Kidney epithelial cell (primary cell): ENCODE data around the gene PSMG4. TPM values are rescaled to one million over a fixed set of nuclear protein-coding genes. Genes with fewer than 3 reads are reported as not detected.

Experiments used
- DNase-seq: peaks from one replicate; pipeline ENCODE4 v3.0.0-alpha.2; 2010; ENCODE audit warnings: low read depth
- H3K27me3 ChIP-seq: 2 replicates; pipeline ENCODE4 v1.6.0; 2011; ENCODE audit warnings: low read length; ENCODE audit not compliant: control insufficient read depth, insufficient read depth
- H3K36me3 ChIP-seq: 2 replicates; pipeline ENCODE4 v1.5.1; 2011; ENCODE audit warnings: low read length; ENCODE audit not compliant: control insufficient read depth, insufficient read depth
- H3K4me3 ChIP-seq: 2 replicates; pipeline ENCODE4 v1.5.1; 2011; ENCODE audit warnings: low read depth, mild to moderate bottlenecking, control low read depth, low read length
- total RNA-seq: library from RNA; depleted of rRNA; stranded (reverse); fragments of >200 nt; gene quantifications from 2 replicates; pipeline ENCODE4 v1.2.3, GENCODE V29; 2015
- TF ChIP-seq, protein P1 (sequence below): IDR thresholded peaks from 2 replicates; pipeline ENCODE4 v1.5.1; 2011; ENCODE audit warnings: mild to moderate bottlenecking, moderate library complexity, low read length, control low read depth, inconsistent platforms; ENCODE audit not compliant: insufficient read depth, poor library complexity, severe bottlenecking

PSMG4 gene
- total RNA-seq, 1 donor from 2014 or later, result 26.5 TPM

DNA sequence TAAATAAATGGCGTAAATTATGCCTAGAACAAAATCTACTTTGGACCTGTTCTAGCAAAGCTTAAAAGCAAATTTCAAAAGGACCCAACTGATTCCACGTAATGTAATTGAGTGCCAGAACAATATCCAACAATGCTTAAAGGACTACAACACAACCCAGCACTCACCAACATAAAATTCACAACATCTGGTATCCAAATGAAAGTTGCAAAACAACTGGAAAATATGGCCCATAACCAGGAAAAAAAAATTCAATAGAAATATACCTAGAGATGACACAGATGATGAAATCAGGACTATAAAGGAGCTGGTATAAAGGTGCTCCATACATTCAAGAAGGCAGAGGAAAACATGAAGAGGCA, 45.4 kb upstream of the PSMG4 start:
- Histone ChIP-seq H3K4me3 (no peak overlapping the region), H3K27me3 (no peaks in the 10 kb centered on the region), H3K36me3 (no peaks in the 10 kb centered on the region)
- TF ChIP-seq, protein P1, sequence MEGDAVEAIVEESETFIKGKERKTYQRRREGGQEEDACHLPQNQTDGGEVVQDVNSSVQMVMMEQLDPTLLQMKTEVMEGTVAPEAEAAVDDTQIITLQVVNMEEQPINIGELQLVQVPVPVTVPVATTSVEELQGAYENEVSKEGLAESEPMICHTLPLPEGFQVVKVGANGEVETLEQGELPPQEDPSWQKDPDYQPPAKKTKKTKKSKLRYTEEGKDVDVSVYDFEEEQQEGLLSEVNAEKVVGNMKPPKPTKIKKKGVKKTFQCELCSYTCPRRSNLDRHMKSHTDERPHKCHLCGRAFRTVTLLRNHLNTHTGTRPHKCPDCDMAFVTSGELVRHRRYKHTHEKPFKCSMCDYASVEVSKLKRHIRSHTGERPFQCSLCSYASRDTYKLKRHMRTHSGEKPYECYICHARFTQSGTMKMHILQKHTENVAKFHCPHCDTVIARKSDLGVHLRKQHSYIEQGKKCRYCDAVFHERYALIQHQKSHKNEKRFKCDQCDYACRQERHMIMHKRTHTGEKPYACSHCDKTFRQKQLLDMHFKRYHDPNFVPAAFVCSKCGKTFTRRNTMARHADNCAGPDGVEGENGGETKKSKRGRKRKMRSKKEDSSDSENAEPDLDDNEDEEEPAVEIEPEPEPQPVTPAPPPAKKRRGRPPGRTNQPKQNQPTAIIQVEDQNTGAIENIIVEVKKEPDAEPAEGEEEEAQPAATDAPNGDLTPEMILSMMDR, result no peak
- DNase-seq, result no peak

GRCh38 chr6:3214898-3215297, 43.8 kb upstream of the PSMG4 start:
- Histone ChIP-seq H3K4me3 (no peak overlapping the region), H3K36me3 (no peaks in the 10 kb centered on the region), H3K27me3 (no peaks in the 10 kb centered on the region)
- TF ChIP-seq, protein P1, result no peak
- no peak for DNase-seq

GRCh38 chr6:3217286-3217685, 41.5 kb upstream of the PSMG4 start:
- H3K4me3 ChIP-seq, result no peak overlapping the region
- TF ChIP-seq, protein P1, result no peak

DNA sequence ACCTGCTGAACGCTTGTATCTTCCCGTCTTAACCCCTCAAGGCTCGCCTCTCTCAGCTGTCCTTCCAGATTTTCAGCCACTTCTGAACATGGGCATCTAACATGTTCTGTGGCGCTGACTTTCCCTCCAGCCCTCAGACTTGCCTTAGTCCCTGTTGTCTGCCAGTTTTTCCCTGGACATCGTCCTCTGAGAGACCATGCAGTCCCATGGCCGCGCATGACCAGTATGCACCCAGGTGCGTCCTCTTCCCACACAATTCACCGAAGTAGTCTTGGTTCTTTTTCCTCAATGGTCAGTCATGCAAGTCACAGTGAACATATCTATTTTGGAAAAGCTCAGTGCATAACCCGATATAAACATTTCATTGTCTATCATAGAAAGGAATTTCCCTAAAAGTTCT, 40.5 kb upstream of the PSMG4 start:
- H3K27me3 ChIP-seq, result no peaks in the 10 kb centered on the region
- TF ChIP-seq, protein P1, result no peak
- H3K4me3 ChIP-seq, result no peak overlapping the region
- no peaks in the 10 kb centered on the region for H3K36me3 ChIP-seq
- DNase-seq, result no peak

More at GRCh38 chr6:3217286-3217685, 41.5 kb upstream of the PSMG4 start:
- Histone ChIP-seq H3K36me3 (no peaks in the 10 kb centered on the region), H3K27me3 (no peaks in the 10 kb centered on the region)
- DNase-seq, result no peak

DNA sequence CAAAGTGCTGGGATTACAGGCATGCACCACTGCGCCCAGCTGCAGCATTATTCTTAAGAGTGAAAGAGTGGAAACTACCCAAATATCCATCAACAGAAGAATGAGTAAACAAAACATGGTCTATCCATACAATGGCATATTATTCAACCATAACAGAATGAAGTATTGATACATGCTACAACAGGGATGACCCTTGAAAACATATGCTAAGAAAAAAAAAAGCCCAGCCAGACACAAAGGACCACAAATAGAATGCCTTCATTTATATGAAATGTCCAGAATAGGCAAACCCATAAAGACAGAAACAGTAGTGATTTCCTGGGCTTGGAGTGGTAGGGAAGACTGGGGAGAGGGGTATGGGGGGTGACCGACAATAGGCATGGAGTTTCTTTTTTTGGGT, 38.4 kb upstream of the PSMG4 start:
- H3K4me3 ChIP-seq, result no peak overlapping the region
- TF ChIP-seq, protein P1, result no peak
- no peak for DNase-seq
- no peaks in the 10 kb centered on the region for H3K27me3 ChIP-seq
- no peaks in the 10 kb centered on the region for H3K36me3 ChIP-seq

GRCh38 chr6:3221578-3221977, 37.2 kb upstream of the PSMG4 start:
- DNase-seq, result no peak
- Histone ChIP-seq H3K27me3 (no peaks in the 10 kb centered on the region), H3K4me3 (no peak overlapping the region), H3K36me3 (no peaks in the 10 kb centered on the region)
- TF ChIP-seq, protein P1, result no peak
